Measurements from ENCODE around the gene KCNJ4. TPM values are rescaled to one million over a fixed set of nuclear protein-coding genes. Genes with fewer than 3 reads are reported as not detected.
A peak's percentile ranks its signal among the peaks of the same experiment; 100 is the strongest.

KCNJ4 gene
- total RNA-seq, 4 donors from 2014 or later, result not detected

DNA sequence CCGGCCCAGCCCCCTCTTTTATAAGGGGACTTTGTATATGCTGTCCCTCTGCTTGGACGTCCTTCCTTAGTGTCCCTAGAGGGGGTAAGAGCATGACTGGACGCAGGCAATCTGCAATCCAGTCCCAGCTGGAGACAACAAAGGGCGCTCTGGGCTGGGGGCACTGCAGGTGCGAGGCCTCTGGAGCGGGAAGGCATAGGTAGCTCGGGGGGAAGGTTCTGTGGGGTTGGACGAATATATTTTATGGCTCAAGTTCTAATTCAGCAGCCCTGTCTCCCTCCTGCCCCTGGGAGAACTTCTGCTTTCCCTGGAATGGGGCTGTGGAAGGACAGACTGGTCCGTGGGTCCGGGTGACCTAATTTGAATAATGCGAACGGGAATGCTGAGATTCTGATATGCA, 40.0 kb downstream of the KCNJ4 start:
- Histone ChIP-seq H3K27me3 (no peaks in the 10 kb centered on the region), H3K4me1 (peaks cover 15 to 26% of the 10 kb centered on the region in 2 donors), H3K4me3 (replicated peaks in 1 of 3) (no peak overlapping the region), H3K27ac (no peak overlapping the region), H3K36me3 (no peaks in the 10 kb centered on the region), H3K9me3 (no peaks in the 10 kb centered on the region)
- intact Hi-C loops (cut with DNase I), result loop anchor here (10.0 kb wide), 1 partner anchor 150 kb away; no protein-coding TSS in a partner anchor
- TF ChIP-seq POLR2A (IDR thresholded peaks at IDR 0.05), result no peak
- TF ChIP-seq, protein P1, sequence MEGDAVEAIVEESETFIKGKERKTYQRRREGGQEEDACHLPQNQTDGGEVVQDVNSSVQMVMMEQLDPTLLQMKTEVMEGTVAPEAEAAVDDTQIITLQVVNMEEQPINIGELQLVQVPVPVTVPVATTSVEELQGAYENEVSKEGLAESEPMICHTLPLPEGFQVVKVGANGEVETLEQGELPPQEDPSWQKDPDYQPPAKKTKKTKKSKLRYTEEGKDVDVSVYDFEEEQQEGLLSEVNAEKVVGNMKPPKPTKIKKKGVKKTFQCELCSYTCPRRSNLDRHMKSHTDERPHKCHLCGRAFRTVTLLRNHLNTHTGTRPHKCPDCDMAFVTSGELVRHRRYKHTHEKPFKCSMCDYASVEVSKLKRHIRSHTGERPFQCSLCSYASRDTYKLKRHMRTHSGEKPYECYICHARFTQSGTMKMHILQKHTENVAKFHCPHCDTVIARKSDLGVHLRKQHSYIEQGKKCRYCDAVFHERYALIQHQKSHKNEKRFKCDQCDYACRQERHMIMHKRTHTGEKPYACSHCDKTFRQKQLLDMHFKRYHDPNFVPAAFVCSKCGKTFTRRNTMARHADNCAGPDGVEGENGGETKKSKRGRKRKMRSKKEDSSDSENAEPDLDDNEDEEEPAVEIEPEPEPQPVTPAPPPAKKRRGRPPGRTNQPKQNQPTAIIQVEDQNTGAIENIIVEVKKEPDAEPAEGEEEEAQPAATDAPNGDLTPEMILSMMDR (IDR thresholded peaks at IDR 0.05), result no peak
- WGBS, 2 donors, result 84 to 87% methylated on average over 12 of the region's 12 CpGs
- no peak for DNase-seq

DNA sequence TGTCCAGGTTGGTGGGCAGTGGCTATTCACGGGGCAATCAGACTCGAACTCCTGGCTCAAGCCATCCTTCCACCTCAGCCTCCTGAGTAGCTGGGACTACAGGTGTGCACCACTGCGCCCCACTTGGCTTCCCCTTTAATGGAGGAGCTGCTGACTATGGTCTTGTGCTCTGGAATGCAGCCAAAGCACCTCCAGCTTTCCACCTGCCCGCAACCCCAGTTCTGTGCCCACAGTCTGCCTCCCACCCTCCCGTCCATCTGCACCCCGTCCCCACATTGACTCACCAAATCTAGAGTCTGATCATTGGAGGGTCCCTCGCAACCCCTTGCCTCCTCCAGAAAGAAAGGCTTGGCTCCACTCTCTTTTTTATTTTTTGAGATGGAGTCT, 41.0 kb downstream of the KCNJ4 start:
- no peak overlapping the region for H3K4me3 ChIP-seq (replicated peaks in 1 of 3)
- H3K4me1 ChIP-seq, result peaks cover 7 to 16% of the 10 kb centered on the region in 2 donors
- WGBS, 2 donors, result 93 to 97% methylated on average over 7 of the region's 7 CpGs
- no peak overlapping the region for H3K27ac ChIP-seq
- no peaks in the 10 kb centered on the region for H3K27me3 ChIP-seq
- DNase-seq, result no peak
- no peak for TF ChIP-seq POLR2A (IDR thresholded peaks at IDR 0.05)
- TF ChIP-seq, protein P1 (IDR thresholded peaks at IDR 0.05), result no peak
- no peaks in the 10 kb centered on the region for H3K36me3 ChIP-seq
- intact Hi-C loops (cut with DNase I), result loop anchor here (10.0 kb wide), 1 partner anchor 151 kb away; no protein-coding TSS in a partner anchor
- no peaks in the 10 kb centered on the region for H3K9me3 ChIP-seq

DNA sequence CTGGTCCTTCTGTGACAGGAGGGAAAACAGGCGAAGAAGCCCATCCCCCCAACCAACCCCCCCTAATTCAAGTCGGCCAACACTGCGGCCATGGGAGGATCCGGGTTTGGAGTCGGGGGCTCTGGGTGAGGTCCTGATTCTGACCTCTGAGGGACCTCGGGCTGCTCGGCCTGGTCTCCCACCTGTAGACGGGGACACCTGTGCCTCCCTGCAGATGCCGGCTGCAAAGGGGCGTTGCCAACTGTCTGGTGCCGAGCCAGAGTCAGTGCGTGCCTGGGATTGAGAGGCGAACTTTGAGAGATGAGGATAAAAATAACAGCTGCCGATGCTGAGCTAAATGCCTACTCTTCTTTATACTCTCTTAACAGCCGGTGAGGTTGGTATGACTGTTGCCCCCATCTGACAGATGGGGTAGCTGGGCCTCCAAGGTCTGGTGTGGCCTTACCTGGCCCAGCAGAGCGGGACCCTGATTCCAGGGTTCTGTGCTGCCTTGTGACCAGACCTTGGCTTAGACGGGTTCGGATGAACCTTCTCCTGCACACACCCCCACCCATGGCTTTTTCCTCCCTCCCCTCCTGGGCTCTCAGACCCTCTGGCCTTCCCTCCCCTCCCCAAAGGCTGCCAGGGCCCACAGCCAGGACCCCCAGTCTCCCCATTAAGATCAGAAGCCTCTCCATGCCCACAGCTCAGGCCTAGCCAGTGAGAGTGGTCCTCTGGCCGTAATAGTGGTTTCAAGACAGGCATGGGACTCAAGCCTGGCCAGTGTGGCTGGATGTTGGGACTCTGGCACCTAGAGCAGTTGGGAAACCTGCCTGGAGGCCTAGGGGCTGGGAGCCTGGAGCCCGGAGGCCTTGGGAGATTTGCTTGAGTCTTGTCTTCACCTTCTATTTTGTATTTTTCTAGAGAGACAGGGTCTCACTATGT, 41.7 kb downstream of the KCNJ4 start:
- no peak overlapping the region for H3K4me3 ChIP-seq (replicated peaks in 1 of 3)
- H3K27me3 ChIP-seq, result no peaks in the 10 kb centered on the region
- H3K4me1 ChIP-seq, result peaks cover 7 to 16% of the 10 kb centered on the region in 2 donors
- no peaks in the 10 kb centered on the region for H3K9me3 ChIP-seq
- no peak for TF ChIP-seq POLR2A (IDR thresholded peaks at IDR 0.05)
- TF ChIP-seq, protein P1 (IDR thresholded peaks at IDR 0.05), result no peak
- no peaks in the 10 kb centered on the region for H3K36me3 ChIP-seq
- intact Hi-C loops (cut with DNase I), result loop anchor here (10.0 kb wide), 1 partner anchor 151 kb away; no protein-coding TSS in a partner anchor
- WGBS, 2 donors, result 37 to 41% methylated on average over 14 to 17 of the region's 20 CpGs
- peak; percentile 69 for DNase-seq
- no peak overlapping the region for H3K27ac ChIP-seq

DNA sequence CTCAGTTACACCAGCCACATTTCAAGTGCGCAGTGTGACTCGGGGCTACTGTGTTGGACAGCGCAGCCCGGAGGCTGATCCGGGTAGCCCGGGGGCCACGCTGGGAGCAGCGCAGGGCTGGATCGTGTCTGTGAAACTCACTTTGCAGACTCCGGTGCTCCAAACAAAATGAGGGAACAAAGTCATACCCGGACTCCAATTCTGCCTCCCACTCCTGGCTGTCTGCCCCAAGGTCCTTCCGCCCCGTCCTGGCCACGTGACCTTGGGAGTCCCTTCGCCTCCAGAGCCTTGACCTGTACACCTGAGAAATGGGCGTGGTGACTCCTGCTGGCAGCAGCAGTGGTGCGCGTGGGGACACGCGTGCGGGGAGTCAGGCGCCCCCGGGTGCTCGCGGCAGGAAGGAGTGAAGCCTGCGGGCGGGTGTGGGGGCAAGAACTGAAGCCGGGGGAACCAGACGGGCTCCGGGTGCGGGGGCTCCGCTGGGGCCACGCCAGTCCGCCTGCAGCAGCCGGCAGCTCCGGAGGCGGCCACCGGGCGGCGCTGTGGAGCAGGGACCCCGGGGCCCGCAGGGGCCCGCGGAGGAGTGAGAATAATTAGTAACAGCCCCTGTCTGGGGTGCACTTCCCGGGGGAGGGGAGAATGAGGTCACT, 42.4 kb downstream of the KCNJ4 start:
- 6 to 21% methylated on average over 16 to 42 of the region's 45 CpGs for WGBS, 2 donors
- Histone ChIP-seq H3K9me3 (no peaks in the 10 kb centered on the region), H3K27me3 (no peaks in the 10 kb centered on the region), H3K27ac (no peak overlapping the region), H3K4me3 (replicated peaks in 1 of 3) (no peak overlapping the region), H3K36me3 (no peaks in the 10 kb centered on the region), H3K4me1 (peaks cover 7 to 16% of the 10 kb centered on the region in 2 donors)
- intact Hi-C loops (cut with DNase I), result loop anchor here (10.0 kb wide), 1 partner anchor 152 kb away; no protein-coding TSS in a partner anchor
- TF ChIP-seq POLR2A (IDR thresholded peaks at IDR 0.05), result no peak
- TF ChIP-seq, protein P1 (IDR thresholded peaks at IDR 0.05), result peak; percentile 22 to 69 (median 50)
- no peak for DNase-seq

Data from thyroid gland (tissue), 4 donors.